Peyer's patch (tissue), 4 donors: Measurements from ENCODE around the gene SLC66A3. TPM values are rescaled to one million over a fixed set of nuclear protein-coding genes. Genes with fewer than 3 reads are reported as not detected.

Experiments
- DNase-seq, 3 donors: peaks; one replicate each; pipeline ENCODE4 v3.0.0-alpha.2; 2017 to 2019
- H3K27ac ChIP-seq, 4 donors: fragments of 200-600 bp; sonication (generic); one replicate each; pipeline ENCODE4 v1.5.1; 2016 to 2019
- H3K27me3 ChIP-seq, 2 donors: fragments of 200-600 bp; sonication (generic); one replicate each; pipeline ENCODE4 v1.5.1; 2019
- H3K36me3 ChIP-seq, 3 donors: fragments of 200-600 bp; sonication (generic); one replicate each; pipeline ENCODE4 v1.5.1; 2016 to 2019
- H3K4me1 ChIP-seq, 4 donors: fragments of 200-600 bp; sonication (generic); one replicate each; pipeline ENCODE4 v1.5.1; 2016 to 2019
- H3K4me3 ChIP-seq, 4 donors: fragments of 200-600 bp; sonication (generic); 1 replicate in 3 of 4; 2 replicates in 1 of 4; pipeline ENCODE4 v1.5.1; 2016 to 2019; ENCODE audit warnings: mild to moderate bottlenecking in 1 of 4
- H3K9me3 ChIP-seq, 4 donors: fragments of 200-600 bp; sonication (generic); one replicate each; pipeline ENCODE4 v1.5.1; 2016 to 2019; ENCODE audit warnings: mild to moderate bottlenecking in 1 of 4
- CTCF ChIP-seq, 6 experiments: fragments of 450-650 bp in 4 of 6; fragments of 200-600 bp in 2 of 6; sonication (generic) in 1 of 6; IDR thresholded peaks; one replicate each; pipeline ENCODE4 v1.5.1; 2017 to 2019; ENCODE audit warnings: antibody characterized with exemption in 6 of 6, mild to moderate bottlenecking in 3 of 6, moderate library complexity in 1 of 6
- POLR2A ChIP-seq, 2 donors: fragments of 450-650 bp; IDR thresholded peaks; one replicate each; pipeline ENCODE4 v1.5.1; 2017; ENCODE audit warnings: antibody characterized with exemption in 2 of 2, mild to moderate bottlenecking in 2 of 2, moderate library complexity in 2 of 2
- total RNA-seq, 4 donors: library from RNA; depleted of rRNA; stranded (reverse); fragments of >200 nt; gene quantifications; one replicate each; pipeline ENCODE4 v1.1.0, GENCODE V29; 2016

Gene SLC66A3
- total RNA-seq, 4 donors from 2014 or later = 18.4 to 53.6 (median 31.8) TPM

- H3K27ac ChIP-seq = no peak overlapping the region
- DNase-seq = no peak
- peaks cover 0 to 3% (median 0%) of the 10 kb centered on the region in 3 donors for H3K36me3 ChIP-seq
- H3K4me1 ChIP-seq = peaks cover 0 to 17% (median 4%) of the 10 kb centered on the region in 4 donors
- no peak overlapping the region for H3K4me3 ChIP-seq
- TF ChIP-seq POLR2A (IDR thresholded peaks at IDR 0.05) = no peak
- TF ChIP-seq CTCF (IDR thresholded peaks at IDR 0.05) = no peak
- H3K27me3 ChIP-seq = no peaks in the 10 kb centered on the region
- H3K9me3 ChIP-seq = no peaks in the 10 kb centered on the region
Measured at GRCh38 chr2:11157296-11157695, 2.0 kb downstream of the SLC66A3 start.

- no peak for DNase-seq
- H3K4me3 ChIP-seq = no peak overlapping the region
- no peaks in the 10 kb centered on the region for H3K9me3 ChIP-seq
- no peak overlapping the region for H3K27ac ChIP-seq
- H3K36me3 ChIP-seq = peaks cover 0 to 3% (median 0%) of the 10 kb centered on the region in 3 donors
- no peak for TF ChIP-seq CTCF (IDR thresholded peaks at IDR 0.05)
- no peak for TF ChIP-seq POLR2A (IDR thresholded peaks at IDR 0.05)
- no peaks in the 10 kb centered on the region for H3K27me3 ChIP-seq
- H3K4me1 ChIP-seq = peaks cover 0 to 17% (median 4%) of the 10 kb centered on the region in 4 donors
Measured at GRCh38 chr2:11157731-11158130, 2.5 kb downstream of the SLC66A3 start.

- H3K4me1 ChIP-seq = peaks cover 0 to 17% (median 4%) of the 10 kb centered on the region in 4 donors
- H3K4me3 ChIP-seq = no peak overlapping the region
- H3K9me3 ChIP-seq = no peaks in the 10 kb centered on the region
- no peak overlapping the region for H3K27ac ChIP-seq
- no peaks in the 10 kb centered on the region for H3K27me3 ChIP-seq
- no peak for TF ChIP-seq CTCF (IDR thresholded peaks at IDR 0.05)
- TF ChIP-seq POLR2A (IDR thresholded peaks at IDR 0.05) = no peak
- peaks cover 0 to 3% (median 0%) of the 10 kb centered on the region in 3 donors for H3K36me3 ChIP-seq
- no peak for DNase-seq
Measured at GRCh38 chr2:11158916-11159573, 3.8 kb downstream of the SLC66A3 start.

GRCh38 chr2:11159574-11160170 is 4.4 kb downstream of the SLC66A3 start:
- H3K36me3 ChIP-seq = peaks cover 0 to 3% (median 0%) of the 10 kb centered on the region in 3 donors
- no peak for TF ChIP-seq POLR2A (IDR thresholded peaks at IDR 0.05)
- no peak for TF ChIP-seq CTCF (IDR thresholded peaks at IDR 0.05)
- no peak overlapping the region for H3K27ac ChIP-seq
- no peaks in the 10 kb centered on the region for H3K9me3 ChIP-seq
- no peak for DNase-seq
- no peak overlapping the region for H3K4me3 ChIP-seq
- peaks cover 0 to 12% (median 4%) of the 10 kb centered on the region in 4 donors for H3K4me1 ChIP-seq
- H3K27me3 ChIP-seq = no peaks in the 10 kb centered on the region

GRCh38 chr2:11160256-11160655 is 5.0 kb downstream of the SLC66A3 start:
- no peak for DNase-seq
- Histone ChIP-seq H3K4me3 (no peak overlapping the region), H3K36me3 (peaks cover 0 to 3% (median 0%) of the 10 kb centered on the region in 3 donors), H3K27ac (no peak overlapping the region), H3K4me1 (peaks cover 0 to 12% (median 4%) of the 10 kb centered on the region in 4 donors), H3K27me3 (no peaks in the 10 kb centered on the region), H3K9me3 (no peaks in the 10 kb centered on the region)
- TF ChIP-seq POLR2A (IDR thresholded peaks at IDR 0.05) (no peak), CTCF (IDR thresholded peaks at IDR 0.05) (no peak)
